Esophagus mucosa (tissue), 1 donor: ENCODE data around the gene CCDC177. TPM values are rescaled to one million over a fixed set of nuclear protein-coding genes. Genes with fewer than 3 reads are reported as not detected.
A peak's percentile ranks its signal among the peaks of the same experiment; 100 is the strongest.

ENCODE experiments used
- ATAC-seq: fragments of 200-7000 bp; cut with Tn5 transposase; one replicate; pipeline ENCODE4 v1.9.1; 2020
- total RNA-seq: library from RNA; stranded (reverse); gene quantifications from one replicate; pipeline ENCODE4 v1.2.4, GENCODE V29; 2023
- donor health status: DM: yes; HTN: yes; CAD: no.

Gene CCDC177
- not detected for total RNA-seq

DNA sequence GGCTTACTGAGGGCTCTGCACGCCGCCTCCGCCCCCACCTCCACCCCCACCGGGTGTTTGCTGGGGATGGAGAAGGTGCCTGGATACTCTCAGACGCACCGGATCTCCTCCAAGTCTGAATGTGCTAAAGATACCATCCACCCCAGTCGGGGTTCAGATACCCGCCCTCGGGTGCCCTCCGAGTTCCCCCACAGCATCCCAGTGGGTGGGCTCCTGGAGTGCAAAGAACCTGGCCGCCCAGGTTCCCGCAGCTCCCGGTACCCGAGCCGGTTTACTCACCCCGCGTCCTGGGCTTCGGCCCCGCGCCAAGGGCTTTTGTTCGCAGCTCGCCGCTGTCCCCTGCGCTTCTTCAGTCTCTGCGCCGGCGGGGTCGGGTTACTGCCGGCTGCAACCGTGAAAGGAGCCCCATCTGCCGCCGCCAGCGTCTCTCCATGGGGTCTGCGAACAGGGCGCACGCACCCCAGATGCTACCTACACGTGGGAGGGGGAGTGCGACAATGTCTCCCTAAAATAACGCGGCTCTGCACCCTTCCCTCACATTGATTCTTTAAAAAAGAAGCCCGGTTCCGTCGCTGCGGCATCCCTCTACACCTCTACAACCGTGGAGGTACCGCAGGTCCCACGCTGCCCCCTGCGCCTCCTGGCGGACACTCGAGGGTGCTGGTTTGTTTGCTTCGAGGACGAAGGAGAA is at the start of gene CCDC177:
Gene CCDC177, minus strand, starts transcription at position 609 of the 691 bp plus-strand sequence. CDS start 1,249 bp downstream, outside the sequence.
- peak; percentile 66 for ATAC-seq

DNA sequence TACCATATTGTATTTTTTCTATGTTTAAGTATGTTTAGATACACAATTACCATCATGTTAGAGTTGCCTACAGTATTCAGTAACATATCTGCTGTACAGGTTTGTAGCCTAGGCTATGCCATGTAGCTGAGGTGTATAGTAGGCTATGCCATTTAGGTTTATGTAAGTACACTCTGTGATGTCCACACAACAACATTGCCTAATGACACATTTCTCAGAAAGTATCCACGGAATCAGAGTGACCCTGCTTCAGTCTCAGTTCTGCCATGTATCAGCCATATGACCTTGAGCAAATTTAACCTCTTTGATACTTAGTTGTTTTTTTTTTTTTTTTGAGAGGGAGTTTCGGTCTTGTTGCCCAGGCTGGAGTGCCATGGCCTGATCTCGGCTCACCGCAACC is 49.5 kb upstream of the CCDC177 start:
- no peak for ATAC-seq

DNA sequence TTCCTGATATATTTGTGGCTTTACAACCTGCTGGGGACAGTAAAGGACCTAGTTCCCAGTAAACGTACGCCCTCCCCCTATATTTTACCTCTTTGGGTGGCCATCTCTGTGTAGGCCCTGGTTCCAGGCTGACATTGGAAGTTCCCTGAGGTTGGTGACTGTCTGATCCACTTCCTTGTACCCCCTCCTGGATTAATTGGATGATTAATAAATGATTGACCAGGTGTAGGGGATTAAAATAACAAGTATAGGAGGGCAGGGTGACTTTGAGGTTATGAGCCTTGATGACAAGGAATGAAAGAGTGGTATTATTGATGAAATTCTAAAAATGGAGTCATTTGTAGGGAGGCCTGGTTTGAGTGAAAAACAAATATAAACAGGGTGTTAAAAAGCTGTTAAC is 46.3 kb upstream of the CCDC177 start:
- ATAC-seq, result no peak

DNA sequence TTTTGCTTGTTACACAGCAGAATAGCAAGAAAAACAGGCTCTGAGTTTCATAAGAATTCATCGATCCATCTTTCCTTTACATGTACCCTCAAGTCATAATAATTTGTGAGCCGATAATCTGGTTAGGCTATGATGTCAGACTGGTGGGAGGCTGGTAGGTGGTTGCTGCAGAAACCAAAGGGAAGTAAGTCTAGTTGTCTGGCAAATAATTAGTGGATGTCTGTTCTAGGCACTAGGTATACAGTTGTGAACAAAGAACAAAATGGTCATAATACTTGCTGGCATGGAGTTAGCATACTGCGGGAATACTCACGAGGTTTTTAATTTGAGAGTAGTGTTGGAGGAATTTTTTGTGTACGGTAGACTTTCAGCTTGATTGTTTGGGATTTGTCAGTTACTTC is 45.5 kb upstream of the CCDC177 start:
- ATAC-seq, result peak; percentile 4

DNA sequence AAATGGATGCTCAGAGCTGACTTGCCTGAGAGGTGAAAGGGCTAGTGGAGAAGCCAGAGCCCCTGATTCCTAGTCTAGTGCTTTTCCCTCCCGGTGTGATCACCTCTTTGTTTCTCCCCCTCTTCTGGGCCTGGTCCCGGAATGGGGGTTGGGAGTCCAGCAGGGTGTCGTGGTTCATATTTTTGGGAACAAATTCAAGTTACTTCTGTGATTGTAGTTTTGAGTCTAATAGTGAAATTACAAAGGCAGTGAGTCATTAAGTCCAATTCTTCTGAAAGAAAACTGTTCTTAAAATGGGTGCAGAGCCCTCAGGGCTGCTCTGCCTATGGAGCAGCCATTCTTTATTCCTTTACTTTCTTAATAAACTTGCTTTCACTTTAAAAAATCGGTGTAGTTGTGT is 44.3 kb upstream of the CCDC177 start:
- ATAC-seq, result no peak

DNA sequence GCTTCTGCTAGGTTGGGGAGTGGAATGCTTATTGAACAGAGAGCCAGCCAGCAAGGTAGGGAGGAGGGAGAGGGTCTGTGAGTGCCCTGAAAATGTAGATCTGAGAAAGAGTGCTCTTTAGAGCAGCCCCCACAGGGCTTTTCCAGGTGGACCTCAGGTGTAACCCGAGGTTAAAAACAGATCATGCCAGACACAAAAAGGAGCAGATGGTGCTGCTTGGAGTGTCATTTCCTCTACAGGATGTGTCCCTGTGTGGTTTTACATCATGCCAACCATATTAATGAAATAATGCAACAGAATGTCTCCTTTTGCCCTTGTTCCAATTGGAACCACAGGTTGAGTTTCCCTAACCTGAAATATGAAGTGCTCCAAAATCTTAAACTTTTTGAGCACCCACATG is 43.1 kb upstream of the CCDC177 start:
- no peak for ATAC-seq

DNA sequence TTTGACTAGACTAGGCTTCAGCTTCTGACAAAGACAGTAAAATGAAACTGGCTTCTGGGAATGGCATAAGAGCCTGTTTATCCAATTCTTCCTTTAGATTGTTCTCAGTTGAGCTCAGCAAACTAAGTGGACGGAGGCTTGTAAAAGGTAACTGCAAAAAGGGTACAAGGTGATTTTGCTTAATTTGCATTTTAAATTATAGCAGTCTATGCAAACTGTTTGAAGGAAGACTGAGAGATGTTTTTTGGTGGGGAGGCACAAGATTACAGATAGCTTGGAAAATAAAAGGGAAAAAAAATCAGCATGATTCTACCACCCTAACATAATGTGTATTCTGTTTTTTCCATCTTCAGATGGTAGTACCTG is 41.7 kb upstream of the CCDC177 start:
- ATAC-seq, result no peak

DNA sequence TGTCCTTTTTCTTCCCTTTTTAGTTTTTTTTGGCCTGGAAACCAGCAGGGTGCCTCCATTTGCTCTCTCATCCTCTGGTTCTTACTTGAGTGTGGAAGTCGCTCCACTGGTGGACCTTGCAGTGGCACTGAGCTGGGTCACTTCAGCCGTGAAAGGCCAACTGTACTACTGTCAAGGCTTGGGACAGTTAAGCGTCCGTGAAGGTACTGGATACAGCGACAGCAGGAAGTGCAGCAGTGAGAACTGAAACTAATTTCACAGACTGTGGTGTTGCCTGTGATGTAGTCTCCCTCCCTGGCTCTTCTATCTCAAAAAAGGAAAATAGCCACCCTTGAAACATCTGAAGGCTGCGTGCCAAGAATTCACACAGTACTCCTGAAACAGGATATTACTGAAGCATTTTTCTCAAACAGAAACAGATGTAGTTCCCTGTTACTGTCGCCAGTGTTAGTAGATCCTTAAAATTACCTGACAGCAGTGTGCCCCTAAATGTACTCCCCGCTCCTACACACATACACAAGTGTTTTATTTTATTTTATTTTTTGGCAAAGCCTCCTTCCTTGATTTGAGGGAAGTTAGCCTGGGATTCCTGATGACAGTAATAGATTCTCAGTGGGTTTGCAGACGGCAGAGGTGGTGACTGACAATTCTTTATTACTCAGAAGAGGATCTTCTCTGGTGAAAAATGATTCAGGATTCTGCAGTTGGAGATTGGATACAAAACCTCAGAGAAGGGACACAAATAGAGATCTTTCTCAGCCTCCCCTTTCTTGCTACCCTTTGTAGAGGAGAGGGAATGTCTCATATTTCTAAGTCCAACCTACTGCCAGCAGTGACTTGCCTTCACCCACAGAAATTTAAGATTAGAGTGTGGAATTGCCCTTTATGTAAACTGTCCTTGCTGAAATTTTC is 41.1 kb upstream of the CCDC177 start:
- peak; percentile 19 for ATAC-seq

DNA sequence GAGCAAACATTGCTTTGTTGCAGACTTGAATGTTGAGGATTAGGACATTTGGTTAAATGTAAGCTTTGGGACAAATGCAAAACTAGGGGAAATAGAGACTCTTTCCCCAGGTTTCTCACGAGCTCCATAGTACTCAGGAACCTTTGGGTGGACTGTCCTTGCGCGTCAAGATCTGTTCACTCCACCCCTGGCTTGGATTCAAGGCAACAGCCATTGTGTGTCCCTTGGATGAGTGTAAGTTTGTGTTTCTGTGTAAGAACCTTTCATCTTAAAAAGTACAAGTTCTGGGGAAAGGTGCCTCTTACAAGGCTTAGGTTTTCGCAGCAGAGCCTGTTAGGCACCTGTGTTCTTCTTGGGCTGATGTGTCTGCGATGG is 40.4 kb upstream of the CCDC177 start:
- no peak for ATAC-seq

DNA sequence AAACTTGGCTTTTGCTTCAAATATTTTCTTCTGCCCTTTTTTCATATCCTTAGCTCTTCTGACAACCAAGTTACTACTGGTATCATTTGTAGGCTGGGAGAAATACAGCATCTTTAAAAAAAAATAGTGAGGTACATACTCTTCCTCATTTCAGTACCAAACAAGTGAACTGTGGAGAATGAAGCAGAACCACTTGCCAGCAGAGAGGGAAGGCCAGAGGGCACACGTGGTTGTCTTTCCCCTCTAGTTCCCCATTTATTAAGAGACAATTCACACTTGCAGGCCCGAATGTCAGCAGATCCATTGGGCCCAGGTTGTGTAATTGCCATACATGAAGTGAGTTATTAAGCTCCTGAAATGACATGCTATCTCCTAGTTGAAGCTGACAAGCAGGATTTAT is 39.9 kb upstream of the CCDC177 start:
- ATAC-seq, result peak; percentile 1

DNA sequence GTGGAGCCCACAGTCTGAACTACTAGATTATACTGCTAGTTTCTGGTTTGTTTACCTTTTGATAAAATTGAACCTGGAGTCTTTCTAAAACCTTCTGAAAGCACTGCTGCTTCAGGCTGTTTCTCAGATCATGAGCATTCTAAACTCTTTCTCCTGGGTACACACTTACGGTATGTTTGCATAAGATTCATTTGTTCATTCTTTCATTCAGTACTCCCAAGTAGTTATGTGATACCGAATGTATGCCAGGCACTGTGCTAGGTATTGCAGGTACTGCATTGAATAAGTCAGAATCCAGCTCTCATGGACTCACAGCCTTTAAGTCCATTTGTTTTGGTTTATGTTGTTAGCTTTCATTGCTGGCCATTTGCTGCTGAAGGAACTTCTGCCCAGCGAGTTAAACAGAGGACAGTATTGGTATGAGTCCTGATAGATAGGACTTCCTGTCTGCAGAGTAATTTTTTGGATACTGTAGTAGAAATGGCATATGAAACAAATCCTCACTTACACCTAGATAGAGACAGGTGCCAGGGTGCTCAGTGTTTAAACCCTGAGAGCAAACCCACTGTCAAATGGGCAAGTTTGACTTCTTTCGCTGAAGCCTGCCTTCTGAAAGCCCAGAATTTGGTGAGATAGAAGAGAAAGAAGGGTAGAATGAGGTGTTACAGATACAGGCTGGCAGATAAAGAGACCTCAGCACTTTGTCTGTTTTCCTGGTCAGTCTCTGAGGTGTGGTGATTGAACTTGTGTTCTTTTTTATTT is 38.8 kb upstream of the CCDC177 start:
- ATAC-seq, result no peak

DNA sequence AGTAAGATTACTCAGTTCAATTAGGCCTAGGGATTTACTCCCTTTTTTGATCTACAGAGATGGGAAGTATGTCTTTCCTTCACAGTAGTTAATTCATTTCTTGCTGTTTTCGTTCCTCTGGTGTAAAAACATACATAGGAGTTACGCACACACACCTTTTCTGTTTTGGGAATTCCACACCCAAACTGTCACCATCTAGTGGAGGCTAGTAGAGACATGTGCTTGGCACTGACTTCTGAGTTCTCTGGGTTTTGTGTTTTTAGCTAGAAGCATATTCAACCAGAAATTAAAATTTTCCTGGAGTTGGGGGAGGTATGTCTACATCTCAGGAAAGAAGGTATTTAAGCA is 38.1 kb upstream of the CCDC177 start:
- ATAC-seq, result no peak

DNA sequence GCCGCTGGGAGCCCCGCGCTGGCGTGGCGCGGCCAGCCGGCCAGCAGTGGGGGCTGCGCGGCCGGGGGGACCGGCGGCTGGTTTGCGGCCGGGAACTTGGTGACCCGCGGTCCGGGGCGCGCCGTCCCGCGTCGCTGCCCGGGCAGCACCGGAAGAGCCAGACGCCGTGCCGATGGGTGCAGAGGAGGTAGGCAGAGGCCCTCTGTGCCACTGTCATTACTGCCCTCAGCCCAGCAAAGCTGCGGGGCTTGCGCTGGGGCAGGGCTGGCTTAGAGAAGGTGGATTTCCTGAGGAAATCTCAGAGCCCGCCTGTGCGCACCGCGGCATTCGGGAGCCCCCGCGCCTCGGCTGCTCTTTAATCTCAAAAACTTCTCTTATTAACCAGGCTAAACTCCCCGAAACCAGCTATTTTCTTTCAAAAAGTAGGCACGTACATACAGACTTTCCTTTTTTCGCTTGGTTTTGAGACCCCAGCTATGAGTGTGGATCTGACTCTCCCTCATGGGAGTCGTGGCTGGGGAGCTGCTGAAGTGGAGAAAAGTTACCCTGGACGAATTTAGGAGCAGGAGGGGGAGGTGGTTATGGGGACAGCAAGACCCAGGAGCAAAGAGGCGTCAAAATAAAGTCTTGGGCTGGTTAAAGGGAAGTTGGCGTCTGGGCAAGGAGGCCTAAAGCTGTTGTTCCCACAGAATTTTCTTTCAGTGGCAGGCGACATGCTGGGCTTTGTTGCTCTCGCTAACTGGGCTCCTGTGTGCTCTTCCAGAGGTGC is 37.5 kb upstream of the CCDC177 start:
- ATAC-seq, result peak; percentile 34

DNA sequence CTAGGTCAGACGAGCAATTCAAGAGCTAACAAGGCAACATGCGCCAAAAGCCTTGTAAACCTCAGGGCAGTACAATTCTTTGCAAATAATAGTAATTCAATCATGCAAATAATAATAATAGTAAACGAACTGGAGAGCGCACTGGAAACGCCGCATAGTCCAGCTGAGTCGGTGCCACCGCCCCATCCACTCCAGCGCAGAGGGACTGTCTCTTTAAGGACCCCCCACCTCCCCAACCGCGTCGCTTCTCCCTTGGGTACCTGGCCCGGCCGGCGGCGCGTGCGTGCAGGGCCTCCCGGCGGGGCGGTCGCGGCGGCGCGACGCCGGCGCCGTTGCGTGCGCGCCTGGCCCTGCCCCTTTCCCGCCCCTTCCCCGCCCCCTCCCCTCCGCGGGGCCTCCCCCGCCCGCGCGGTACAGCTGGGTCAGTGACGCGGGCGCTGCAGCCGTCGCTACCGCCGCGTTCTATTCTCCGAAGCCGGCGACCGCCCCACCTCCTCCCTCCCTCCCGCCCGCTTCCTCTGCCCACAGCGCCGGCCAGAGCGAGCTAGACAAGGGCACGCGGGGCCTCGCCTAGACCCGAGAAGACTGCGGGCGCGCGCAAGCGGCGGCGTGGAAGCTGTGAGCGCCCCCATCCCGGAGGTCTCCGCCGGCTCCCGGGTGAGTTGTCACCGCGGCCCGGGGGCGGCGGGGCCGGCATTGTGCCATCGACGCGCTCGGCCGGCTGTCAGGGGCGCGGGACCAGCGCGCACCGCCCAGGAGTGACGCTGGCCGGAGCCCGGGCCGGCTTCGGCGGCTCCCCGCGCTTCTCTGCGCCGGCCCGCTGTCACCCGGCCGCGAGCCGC is 36.7 kb upstream of the CCDC177 start, which contains the start of gene SUSD6:
Gene SUSD6, plus strand, starts transcription at position 425 of the 842 bp plus-strand sequence. CDS start 46,997 bp downstream, outside the sequence.
- ATAC-seq, result peak; percentile 89

DNA sequence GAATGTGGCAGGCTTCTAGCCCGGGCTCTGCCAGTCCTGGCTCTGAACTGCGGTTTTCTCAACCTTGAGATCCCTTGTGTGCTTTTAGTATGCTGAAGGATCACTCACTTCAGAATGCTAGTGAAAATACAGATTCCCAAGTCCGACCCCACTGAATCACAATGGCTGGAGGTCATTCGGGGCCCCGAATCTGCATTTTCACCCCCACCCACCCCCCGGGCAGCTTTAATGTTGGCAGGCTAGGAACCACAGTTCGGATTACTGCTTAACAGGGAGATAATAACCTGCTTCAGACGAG is 36.2 kb upstream of the CCDC177 start:
- peak; percentile 0 for ATAC-seq

DNA sequence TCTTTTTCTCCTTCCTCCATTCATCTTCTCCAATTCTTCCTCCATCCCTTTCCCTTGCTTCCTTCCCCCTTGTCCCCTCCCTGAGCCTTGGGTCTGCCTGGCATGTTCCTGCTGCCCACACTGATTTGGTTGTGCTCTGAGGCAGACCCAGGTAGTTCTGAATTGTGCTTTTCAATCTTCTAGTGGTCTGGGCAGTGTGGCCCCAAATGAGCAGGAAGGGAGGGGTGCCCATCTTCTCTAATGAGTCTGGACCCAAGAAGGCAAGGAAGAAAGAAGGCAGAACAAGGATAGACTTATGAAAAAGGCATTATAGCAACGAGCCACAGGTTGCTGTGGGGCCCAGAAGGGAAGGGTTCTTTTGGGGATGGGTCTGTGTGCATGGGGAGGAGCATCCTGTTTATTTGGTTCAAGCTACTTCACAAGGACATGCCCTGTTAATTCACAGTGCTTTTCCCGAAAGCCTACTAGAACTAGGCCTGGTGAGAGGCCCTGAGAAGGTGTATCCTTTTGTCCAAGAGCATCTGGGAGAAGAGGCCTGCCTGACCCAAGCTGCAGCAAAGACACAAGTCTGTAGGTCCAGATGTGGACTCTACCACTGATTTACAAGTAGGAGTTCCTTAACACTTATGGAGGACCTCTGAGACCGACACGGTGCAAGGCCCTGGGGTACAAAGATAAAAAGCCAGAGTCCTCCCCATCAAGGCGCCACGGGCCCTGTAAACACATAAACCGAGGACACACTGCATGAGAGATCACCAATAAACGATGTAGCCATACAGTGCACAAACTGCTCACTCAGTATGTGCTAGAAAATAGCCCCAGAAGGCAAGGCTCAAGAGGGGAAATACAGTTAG is 35.6 kb upstream of the CCDC177 start:
- ATAC-seq, result no peak

DNA sequence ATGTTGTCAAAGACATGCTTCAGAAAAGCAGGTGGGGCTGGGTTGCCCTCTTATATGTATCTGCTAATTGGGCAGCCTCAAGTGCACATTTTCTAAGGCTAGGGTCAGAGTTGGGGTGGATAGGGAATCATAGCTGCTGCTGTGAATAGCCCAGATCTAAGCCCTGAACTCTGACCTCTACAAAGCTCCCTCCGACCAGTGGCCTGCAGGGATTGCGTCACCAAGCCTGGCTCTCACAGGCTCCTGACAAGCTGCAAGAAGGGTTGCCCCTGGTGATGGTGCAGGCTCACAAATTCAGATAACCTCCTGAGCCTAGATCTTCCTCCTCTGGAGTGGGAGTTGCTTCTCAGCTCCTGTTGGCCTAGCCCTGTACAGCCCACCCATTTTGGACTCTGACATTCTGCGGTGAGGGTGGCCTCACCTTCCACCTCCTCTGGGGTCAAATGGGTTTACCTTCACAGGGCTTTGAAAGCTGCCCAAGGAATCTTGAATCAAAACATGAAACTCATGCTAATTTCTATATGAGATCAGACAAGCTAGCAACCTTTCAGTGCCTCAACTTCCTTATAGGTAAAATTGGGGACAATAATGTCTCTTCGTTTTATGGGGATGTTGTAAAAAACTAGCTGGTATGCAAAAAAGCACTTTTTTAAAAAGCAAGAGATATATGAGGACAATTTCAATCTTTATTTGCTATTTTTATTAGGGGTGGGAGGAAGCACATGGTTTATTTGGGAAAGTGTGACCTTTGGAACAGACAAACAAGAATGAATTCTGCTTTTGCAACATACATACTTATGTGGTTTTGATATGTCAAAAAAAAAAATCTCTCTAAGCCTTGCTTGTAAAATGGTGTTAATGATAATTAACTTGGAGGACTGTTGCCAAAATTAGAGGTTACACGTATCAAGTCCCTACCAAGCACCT is 31.9 kb upstream of the CCDC177 start:
- no peak for ATAC-seq

DNA sequence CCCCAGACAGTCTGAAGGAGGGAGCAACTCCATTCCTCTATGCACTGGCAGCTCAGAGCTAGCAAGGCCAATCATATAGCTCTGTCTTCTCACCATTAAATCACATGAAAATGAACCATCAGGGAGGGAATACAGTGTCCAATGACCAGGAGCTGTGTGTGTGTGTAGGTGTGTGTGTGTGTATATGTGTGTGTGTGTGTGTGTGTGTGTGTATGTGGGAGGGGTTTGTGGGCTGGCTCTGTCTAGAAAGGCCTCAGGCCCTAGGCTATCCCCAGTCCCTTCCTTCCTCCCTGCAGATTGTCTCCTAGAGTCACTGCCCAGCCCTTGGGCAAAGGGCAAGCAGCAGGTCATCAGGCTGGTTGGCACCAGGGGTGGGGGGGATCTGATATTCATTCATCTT is 31.1 kb upstream of the CCDC177 start:
- ATAC-seq, result no peak

DNA sequence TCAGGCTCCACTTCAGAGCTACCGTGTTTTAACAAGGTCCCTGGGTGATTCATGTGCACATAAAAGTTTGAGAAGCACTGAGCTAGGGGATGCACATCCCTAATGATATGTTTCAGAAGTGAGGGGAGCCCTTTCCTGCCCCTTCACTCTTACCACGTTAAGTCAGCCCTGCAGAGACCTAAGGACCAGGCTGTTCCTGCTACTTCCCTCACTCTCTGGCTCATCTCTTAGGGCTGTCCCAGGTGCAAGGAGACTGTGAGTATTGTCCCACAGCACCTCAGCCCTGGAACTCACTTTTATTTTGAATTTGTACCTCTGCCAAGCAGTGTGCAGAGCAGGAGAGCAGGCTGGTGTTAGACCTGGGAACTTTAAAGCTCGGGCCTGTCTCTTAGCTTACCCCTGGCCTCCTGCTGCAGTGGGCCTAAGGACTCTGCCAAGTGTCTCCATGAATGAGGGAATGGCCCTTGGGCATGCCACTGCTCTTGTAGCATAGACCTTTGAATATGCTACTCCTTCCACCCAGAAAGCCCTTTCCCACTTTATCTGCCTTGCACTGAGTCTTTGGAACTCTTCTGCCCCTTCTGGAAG is 25.7 kb upstream of the CCDC177 start:
- no peak for ATAC-seq
